Measurements from ENCODE around the gene PTH2R.
"Not testable (repeated sequence)": the region's sequence is repeated elsewhere in the genome, so short reads cannot be mapped to it uniquely, and the experiment has no call there.

PTH2R gene

DNA sequence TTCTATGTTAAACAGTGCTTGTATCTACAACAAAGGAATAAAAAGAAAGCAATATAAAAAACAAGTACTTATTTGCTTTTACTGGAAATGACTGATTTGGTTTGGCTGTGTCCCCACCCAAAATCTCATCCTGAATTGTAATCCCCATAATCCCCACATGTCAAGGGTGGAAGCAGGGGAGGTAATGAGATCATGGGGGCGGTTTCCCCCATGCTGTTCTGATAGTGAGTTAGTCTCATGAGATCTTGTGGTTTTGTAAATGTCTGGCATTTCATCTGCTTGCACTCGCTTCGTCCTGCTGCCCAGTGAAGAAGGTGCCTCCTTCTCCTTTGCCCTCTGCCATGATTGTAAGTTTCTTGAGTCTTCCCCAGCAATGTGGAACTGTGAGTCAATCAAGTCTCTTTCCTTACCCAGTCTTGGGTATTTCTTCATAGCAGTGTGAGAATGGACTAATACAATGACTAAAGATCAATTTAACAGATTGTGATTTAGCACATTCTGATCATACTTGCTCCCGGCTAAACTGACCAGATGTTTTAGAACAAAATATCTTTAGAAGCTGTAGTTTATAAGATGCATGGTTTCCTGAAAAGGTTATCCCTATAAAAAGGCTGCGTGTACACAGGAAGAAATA is 19.9 kb downstream of the PTH2R start:
- H3K36me3 ChIP-seq (ENCODE audit: insufficient read depth, low read length): no peaks in the 10 kb centered on the region
- no peak overlapping the region for H3K4me3 ChIP-seq (ENCODE audit: low read length)
- H3K9me3 ChIP-seq (ENCODE audit: low read length): peaks cover 3% of the 10 kb centered on the region
- no peaks in the 10 kb centered on the region for H3K4me1 ChIP-seq (ENCODE audit: insufficient read depth, low read length)
- H3K27me3 ChIP-seq (ENCODE audit: insufficient read depth, low read length): no peaks in the 10 kb centered on the region
- H2AFZ ChIP-seq (ENCODE audit: low read depth, low read length): no peak overlapping the region

- Histone ChIP-seq H2AFZ (ENCODE audit: low read depth, low read length) (no peak overlapping the region), H3K4me1 (ENCODE audit: insufficient read depth, low read length) (no peaks in the 10 kb centered on the region), H3K9me3 (ENCODE audit: low read length) (no peaks in the 10 kb centered on the region), H3K36me3 (ENCODE audit: insufficient read depth, low read length) (no peaks in the 10 kb centered on the region), H3K27me3 (ENCODE audit: insufficient read depth, low read length) (no peaks in the 10 kb centered on the region), H3K4me3 (ENCODE audit: low read length) (no peak overlapping the region)
Measured at GRCh38 chr2:208437755-208438154, 31.2 kb downstream of the PTH2R start.

GRCh38 chr2:208440716-208441115 is 34.1 kb downstream of the PTH2R start:
- Histone ChIP-seq H3K36me3 (ENCODE audit: insufficient read depth, low read length) (no peaks in the 10 kb centered on the region), H3K9me3 (ENCODE audit: low read length) (no peaks in the 10 kb centered on the region)

GRCh38 chr2:208441951-208442350 is 35.4 kb downstream of the PTH2R start:
- no peak overlapping the region for H3K4me3 ChIP-seq (ENCODE audit: low read length)
- H3K36me3 ChIP-seq (ENCODE audit: insufficient read depth, low read length): no peaks in the 10 kb centered on the region
- no peaks in the 10 kb centered on the region for H3K27me3 ChIP-seq (ENCODE audit: insufficient read depth, low read length)
- no peaks in the 10 kb centered on the region for H3K4me1 ChIP-seq (ENCODE audit: insufficient read depth, low read length)
- H3K9me3 ChIP-seq (ENCODE audit: low read length): no peaks in the 10 kb centered on the region
- H2AFZ ChIP-seq (ENCODE audit: low read depth, low read length): no peak overlapping the region

More at GRCh38 chr2:208440716-208441115, 34.1 kb downstream of the PTH2R start:
- Histone ChIP-seq H2AFZ (ENCODE audit: low read depth, low read length) (no peak overlapping the region), H3K27me3 (ENCODE audit: insufficient read depth, low read length) (no peaks in the 10 kb centered on the region), H3K4me1 (ENCODE audit: insufficient read depth, low read length) (no peaks in the 10 kb centered on the region), H3K4me3 (ENCODE audit: low read length) (no peak overlapping the region)

DNA sequence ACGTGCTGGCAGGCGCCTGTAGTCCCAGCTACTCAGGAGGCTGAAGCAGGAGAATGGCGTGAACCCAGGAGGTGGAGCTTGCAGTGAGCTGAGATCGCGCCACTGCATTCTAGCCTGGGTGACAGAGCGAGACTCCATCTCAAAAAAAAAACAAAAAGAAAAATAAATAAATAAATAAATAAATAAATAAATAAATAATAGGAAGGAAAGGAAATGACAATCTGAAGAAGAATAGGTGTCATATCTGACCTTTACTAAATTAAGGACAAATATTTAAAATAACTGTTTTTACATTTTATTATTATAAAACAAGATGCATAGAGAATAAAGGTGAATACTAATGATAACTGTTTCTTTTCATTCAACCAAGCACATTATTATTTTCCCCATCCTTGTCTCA is 40.9 kb downstream of the PTH2R start:
- not testable (repeated sequence) for H2AFZ ChIP-seq (ENCODE audit: low read depth, low read length); H3K4me3 ChIP-seq (ENCODE audit: low read length); H3K4me1 ChIP-seq (ENCODE audit: insufficient read depth, low read length); H3K27me3 ChIP-seq (ENCODE audit: insufficient read depth, low read length); H3K36me3 ChIP-seq (ENCODE audit: insufficient read depth, low read length); H3K9me3 ChIP-seq (ENCODE audit: low read length)

- Histone ChIP-seq H3K9me3 (ENCODE audit: low read length) (no peaks in the 10 kb centered on the region), H3K36me3 (ENCODE audit: insufficient read depth, low read length) (no peaks in the 10 kb centered on the region), H3K4me1 (ENCODE audit: insufficient read depth, low read length) (no peaks in the 10 kb centered on the region), H2AFZ (ENCODE audit: low read depth, low read length) (no peak overlapping the region), H3K4me3 (ENCODE audit: low read length) (no peak overlapping the region), H3K27me3 (ENCODE audit: insufficient read depth, low read length) (no peaks in the 10 kb centered on the region)
Measured at GRCh38 chr2:208451061-208451460, 44.5 kb downstream of the PTH2R start.

- H3K9me3 ChIP-seq (ENCODE audit: low read length): no peaks in the 10 kb centered on the region
- H3K36me3 ChIP-seq (ENCODE audit: insufficient read depth, low read length): no peaks in the 10 kb centered on the region
- H3K4me3 ChIP-seq (ENCODE audit: low read length): no peak overlapping the region
- no peaks in the 10 kb centered on the region for H3K27me3 ChIP-seq (ENCODE audit: insufficient read depth, low read length)
- H3K4me1 ChIP-seq (ENCODE audit: insufficient read depth, low read length): no peaks in the 10 kb centered on the region
- H2AFZ ChIP-seq (ENCODE audit: low read depth, low read length): no peak overlapping the region
Measured at GRCh38 chr2:208454861-208455260, 48.3 kb downstream of the PTH2R start.

GRCh38 chr2:208463721-208464120 is 57.1 kb downstream of the PTH2R start:
- H3K9me3 ChIP-seq (ENCODE audit: low read length): no peaks in the 10 kb centered on the region

DNA sequence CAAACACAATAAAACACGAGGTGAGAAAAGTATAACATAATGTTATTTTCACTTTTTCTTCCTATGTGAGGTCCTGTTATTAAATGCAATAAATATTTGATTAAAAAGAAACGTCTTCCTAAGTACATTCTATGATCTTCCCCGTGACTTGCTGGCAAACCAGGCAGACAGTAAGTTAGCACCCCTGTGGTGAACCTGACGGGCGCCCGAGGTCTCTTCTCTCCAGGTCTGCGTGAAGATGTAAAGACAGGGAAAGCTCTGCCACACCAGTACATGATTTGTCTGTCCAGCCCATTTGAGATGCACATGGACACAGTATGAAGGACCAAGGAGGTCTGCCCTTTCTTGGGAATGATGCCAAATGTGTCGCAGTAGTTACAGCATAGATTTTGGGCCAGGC is 57.6 kb downstream of the PTH2R start:
- no peak overlapping the region for H2AFZ ChIP-seq (ENCODE audit: low read depth, low read length)

More at GRCh38 chr2:208463721-208464120, 57.1 kb downstream of the PTH2R start:
- H3K4me1 ChIP-seq (ENCODE audit: insufficient read depth, low read length): no peaks in the 10 kb centered on the region
- H3K4me3 ChIP-seq (ENCODE audit: low read length): no peak overlapping the region
- H3K36me3 ChIP-seq (ENCODE audit: insufficient read depth, low read length): no peaks in the 10 kb centered on the region
- H2AFZ ChIP-seq (ENCODE audit: low read depth, low read length): no peak overlapping the region
- H3K27me3 ChIP-seq (ENCODE audit: insufficient read depth, low read length): peaks cover 4% of the 10 kb centered on the region

GRCh38 chr2:208466151-208466919 is 59.7 kb downstream of the PTH2R start:
- no peaks in the 10 kb centered on the region for H3K4me1 ChIP-seq (ENCODE audit: insufficient read depth, low read length)
- no peak overlapping the region for H2AFZ ChIP-seq (ENCODE audit: low read depth, low read length)

More for the DNA sequence above, 57.6 kb downstream of the PTH2R start:
- Histone ChIP-seq H3K36me3 (ENCODE audit: insufficient read depth, low read length) (no peaks in the 10 kb centered on the region), H3K27me3 (ENCODE audit: insufficient read depth, low read length) (peaks cover 4% of the 10 kb centered on the region), H3K4me3 (ENCODE audit: low read length) (no peak overlapping the region), H3K9me3 (ENCODE audit: low read length) (no peaks in the 10 kb centered on the region), H3K4me1 (ENCODE audit: insufficient read depth, low read length) (no peaks in the 10 kb centered on the region)

GRCh38 chr2:208466920-208467298 is 60.3 kb downstream of the PTH2R start:
- Histone ChIP-seq H2AFZ (ENCODE audit: low read depth, low read length) (no peak overlapping the region), H3K9me3 (ENCODE audit: low read length) (peaks cover 2% of the 10 kb centered on the region), H3K4me3 (ENCODE audit: low read length) (no peak overlapping the region), H3K27me3 (ENCODE audit: insufficient read depth, low read length) (peaks cover 4% of the 10 kb centered on the region), H3K36me3 (ENCODE audit: insufficient read depth, low read length) (no peaks in the 10 kb centered on the region), H3K4me1 (ENCODE audit: insufficient read depth, low read length) (no peaks in the 10 kb centered on the region)

More at GRCh38 chr2:208466151-208466919, 59.7 kb downstream of the PTH2R start:
- no peaks in the 10 kb centered on the region for H3K36me3 ChIP-seq (ENCODE audit: insufficient read depth, low read length)
- no peaks in the 10 kb centered on the region for H3K9me3 ChIP-seq (ENCODE audit: low read length)
- H3K4me3 ChIP-seq (ENCODE audit: low read length): no peak overlapping the region
- H3K27me3 ChIP-seq (ENCODE audit: insufficient read depth, low read length): peaks cover 4% of the 10 kb centered on the region

- Histone ChIP-seq H2AFZ (ENCODE audit: low read depth, low read length) (no peak overlapping the region), H3K4me1 (ENCODE audit: insufficient read depth, low read length) (no peaks in the 10 kb centered on the region), H3K4me3 (ENCODE audit: low read length) (no peak overlapping the region), H3K9me3 (ENCODE audit: low read length) (peaks cover 2% of the 10 kb centered on the region), H3K27me3 (ENCODE audit: insufficient read depth, low read length) (peaks cover 4% of the 10 kb centered on the region), H3K36me3 (ENCODE audit: insufficient read depth, low read length) (no peaks in the 10 kb centered on the region)
Measured at GRCh38 chr2:208467564-208467963, 61.0 kb downstream of the PTH2R start.

DNA sequence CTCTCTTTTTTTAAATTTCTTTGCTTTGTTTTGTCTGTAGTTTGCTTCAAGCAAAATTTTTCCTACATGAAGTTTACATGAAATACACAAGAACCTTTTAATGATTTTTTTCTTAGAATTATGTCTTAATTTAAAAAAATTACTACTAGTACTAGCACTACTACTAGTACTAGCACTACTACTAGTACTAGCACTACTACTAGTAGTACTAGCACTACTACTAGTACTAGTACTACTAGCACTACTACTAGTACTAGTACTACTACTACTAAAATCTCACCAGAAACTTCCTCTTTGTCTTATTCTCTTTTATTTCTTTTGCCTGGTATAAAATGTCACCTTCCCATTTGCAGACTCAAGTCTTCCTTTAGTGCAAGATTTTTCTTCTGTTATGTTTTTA is 71.1 kb downstream of the PTH2R start:
- Histone ChIP-seq H3K4me1 (ENCODE audit: insufficient read depth, low read length) (no peaks in the 10 kb centered on the region), H3K4me3 (ENCODE audit: low read length) (no peak overlapping the region), H2AFZ (ENCODE audit: low read depth, low read length) (no peak overlapping the region), H3K9me3 (ENCODE audit: low read length) (no peaks in the 10 kb centered on the region), H3K36me3 (ENCODE audit: insufficient read depth, low read length) (no peaks in the 10 kb centered on the region), H3K27me3 (ENCODE audit: insufficient read depth, low read length) (no peaks in the 10 kb centered on the region)

Data from neuron (in vitro differentiated cells).